ENCODE results near the gene PKMYT1. TPM values are rescaled to one million over a fixed set of nuclear protein-coding genes. Genes with fewer than 3 reads are reported as not detected.

PKMYT1 gene
- total RNA-seq, 2 donors from 2014 or later, result 0.76 to 1.6 TPM

- intact Hi-C loops (cut with DNase I), result no loop called here
- peak; percentile 95 for DNase-seq (ENCODE audit: low spot score)
Measured at GRCh38 chr16:3020247-3020603, 40.0 kb upstream of the PKMYT1 start, which contains the start of gene TNFRSF12A. TSS of gene TNFRSF12A (plus strand) at chr16:3020368. CDS start at chr16:3020398, 30 bp downstream.

- intact Hi-C loops (cut with DNase I), result no loop called here
- DNase-seq (ENCODE audit: low spot score), result no peak
Measured at GRCh38 chr16:3019594-3020246, 39.5 kb upstream of the PKMYT1 start.

GRCh38 chr16:3017794-3018506 lies 37.7 kb upstream of the PKMYT1 start, which contains the start of gene CLDN6:
TSS of gene CLDN6 (minus strand) at chr16:3018183. CDS start at chr16:3016021, 2,162 bp downstream.
- intact Hi-C loops (cut with DNase I), result no loop called here
- no peak for DNase-seq (ENCODE audit: low spot score)

- no peak for DNase-seq (ENCODE audit: low spot score)
- intact Hi-C loops (cut with DNase I), result no loop called here
Measured at GRCh38 chr16:3017344-3017743, 37.1 kb upstream of the PKMYT1 start.

- intact Hi-C loops (cut with DNase I), result no loop called here
- DNase-seq (ENCODE audit: low spot score), result no peak
Measured at GRCh38 chr16:3015865-3016521, 35.7 kb upstream of the PKMYT1 start.

- intact Hi-C loops (cut with DNase I), result no loop called here
- DNase-seq (ENCODE audit: low spot score), result no peak
Measured at GRCh38 chr16:3014971-3015370, 34.7 kb upstream of the PKMYT1 start.

- intact Hi-C loops (cut with DNase I), result no loop called here
- no peak for DNase-seq (ENCODE audit: low spot score)
Measured at GRCh38 chr16:3013998-3014690, 33.9 kb upstream of the PKMYT1 start.

- DNase-seq (ENCODE audit: low spot score), result no peak
- intact Hi-C loops (cut with DNase I), result no loop called here
Measured at GRCh38 chr16:3013491-3013951, 33.3 kb upstream of the PKMYT1 start.

GRCh38 chr16:3012828-3013420 lies 32.7 kb upstream of the PKMYT1 start, which contains the start of gene CLDN9:
TSS of gene CLDN9 (plus strand) at chr16:3012923. CDS start at chr16:3013363, 440 bp downstream.
- intact Hi-C loops (cut with DNase I), result no loop called here

GRCh38 chr16:3012246-3012645 lies 32.0 kb upstream of the PKMYT1 start:
- no peak for DNase-seq (ENCODE audit: low spot score)
- intact Hi-C loops (cut with DNase I), result no loop called here

More at GRCh38 chr16:3012828-3013420, 32.7 kb upstream of the PKMYT1 start, which contains the start of gene CLDN9:
- DNase-seq (ENCODE audit: low spot score), result no peak

GRCh38 chr16:3010510-3010909 lies 30.3 kb upstream of the PKMYT1 start:
- intact Hi-C loops (cut with DNase I), result no loop called here

GRCh38 chr16:3009568-3010390 lies 29.5 kb upstream of the PKMYT1 start:
- intact Hi-C loops (cut with DNase I), result no loop called here

More at GRCh38 chr16:3010510-3010909, 30.3 kb upstream of the PKMYT1 start:
- no peak for DNase-seq (ENCODE audit: low spot score)

GRCh38 chr16:3008690-3009037 lies 28.4 kb upstream of the PKMYT1 start:
- intact Hi-C loops (cut with DNase I), result no loop called here
- DNase-seq (ENCODE audit: low spot score), result no peak

More at GRCh38 chr16:3009568-3010390, 29.5 kb upstream of the PKMYT1 start:
- DNase-seq (ENCODE audit: low spot score), result no peak

GRCh38 chr16:3007957-3008689 lies 27.9 kb upstream of the PKMYT1 start:
- intact Hi-C loops (cut with DNase I), result no loop called here
- DNase-seq (ENCODE audit: low spot score), result no peak

- DNase-seq (ENCODE audit: low spot score), result no peak
- intact Hi-C loops (cut with DNase I), result no loop called here
Measured at GRCh38 chr16:3007059-3007956, 27.1 kb upstream of the PKMYT1 start.

- intact Hi-C loops (cut with DNase I), result no loop called here
- DNase-seq (ENCODE audit: low spot score), result no peak
Measured at GRCh38 chr16:3004781-3005284, 24.6 kb upstream of the PKMYT1 start.

Data from posterior vena cava (tissue), 2 donors.